Natural killer cell (primary cell): Measurements from ENCODE around the gene PPP2R2C. TPM values are rescaled to one million over a fixed set of nuclear protein-coding genes. Genes with fewer than 3 reads are reported as not detected.

Experiments used
- ATAC-seq, 3 donors: fragments of 150-1000 bp in 2 of 3; fragments of 200-7000 bp in 1 of 3; cut with Tn5 transposase; 1 replicate in 1 of 3; 2 replicates in 2 of 3; pipeline ENCODE4 v1.10.0; 2021; ENCODE audit warnings: mild to moderate bottlenecking in 2 of 3, moderate library complexity in 2 of 3
- DNase-seq, 2 donors: peaks; one replicate each; pipeline versions ENCODE4 v3.0.0 to v3.0.0-alpha.2; 2013 to 2021; ENCODE audit warnings: mixed read lengths in 1 of 2
- H3K27ac ChIP-seq: one replicate; pipeline ENCODE4 v1.5.1; 2013; ENCODE audit warnings: mild to moderate bottlenecking, low read length
- H3K27me3 ChIP-seq: one replicate; pipeline ENCODE4 v1.6.1; 2013; ENCODE audit warnings: low read length; ENCODE audit not compliant: control insufficient read depth, insufficient read depth
- H3K36me3 ChIP-seq: one replicate; pipeline ENCODE4 v1.6.1; 2013; ENCODE audit warnings: low read length; ENCODE audit not compliant: control insufficient read depth, insufficient read depth
- H3K4me1 ChIP-seq: one replicate; pipeline ENCODE4 v1.6.1; 2013; ENCODE audit warnings: low read length; ENCODE audit not compliant: control insufficient read depth, insufficient read depth
- H3K4me3 ChIP-seq: one replicate; pipeline ENCODE4 v1.5.1; 2013; ENCODE audit warnings: low read length
- H3K9me3 ChIP-seq: one replicate; pipeline ENCODE4 v1.6.1; 2013; ENCODE audit warnings: low read length; ENCODE audit not compliant: control insufficient read depth, insufficient read depth
- H3K27ac Mint-ChIP-seq, 2 donors: one replicate each; pipeline ENCODE4 v1.8.0; 2022; ENCODE audit warnings: mild to moderate bottlenecking in 2 of 2, mixed read lengths in 2 of 2, moderate library complexity in 1 of 2
- H3K27me3 Mint-ChIP-seq, 2 donors: one replicate each; pipeline ENCODE4 v1.8.0; 2022; ENCODE audit warnings: low read depth in 2 of 2, mixed read lengths in 2 of 2
- H3K36me3 Mint-ChIP-seq: one replicate; pipeline ENCODE4 v1.8.0; 2022; ENCODE audit warnings: mixed read lengths
- H3K4me1 Mint-ChIP-seq, 2 donors: one replicate each; pipeline ENCODE4 v1.8.0; 2022; ENCODE audit warnings: mixed read lengths in 2 of 2
- H3K4me3 Mint-ChIP-seq: one replicate; pipeline ENCODE4 v1.8.0; 2022; ENCODE audit warnings: mild to moderate bottlenecking, moderate library complexity, mixed read lengths
- H3K9me3 Mint-ChIP-seq, 2 donors: one replicate each; pipeline ENCODE4 v1.8.0; 2022; ENCODE audit warnings: mixed read lengths in 2 of 2
- CTCF ChIP-seq: fragments of 200-600 bp; IDR thresholded peaks from one replicate; pipeline ENCODE4 v1.8.0; 2022; ENCODE audit warnings: antibody characterized with exemption
- WGBS: methylation state at CpG from one replicate; pipeline ENCODE4 v1.1.7; 2013; ENCODE audit warnings: missing lambda C conversion rate; ENCODE audit not compliant: insufficient coverage; 5-methylcytosine and 5-hydroxymethylcytosine counted together
- intact Hi-C: fragments of 100-400 bp; cut with micrococcal nuclease; formaldehyde crosslinking; loops from one replicate; pipeline ENCODE4 v1.14.2; 2022
- total RNA-seq, 4 donors: library from RNA; stranded (reverse); fragments of 120-200 nt in 1 of 4; gene quantifications; one replicate each; pipeline versions ENCODE4 v1.2.3 to v1.2.4, GENCODE V29; 2013 to 2022

Gene PPP2R2C
- total RNA-seq, 3 donors from 2014 or later (not counting 1 experiment from before 2014, with no cell fraction given): not detected

DNA sequence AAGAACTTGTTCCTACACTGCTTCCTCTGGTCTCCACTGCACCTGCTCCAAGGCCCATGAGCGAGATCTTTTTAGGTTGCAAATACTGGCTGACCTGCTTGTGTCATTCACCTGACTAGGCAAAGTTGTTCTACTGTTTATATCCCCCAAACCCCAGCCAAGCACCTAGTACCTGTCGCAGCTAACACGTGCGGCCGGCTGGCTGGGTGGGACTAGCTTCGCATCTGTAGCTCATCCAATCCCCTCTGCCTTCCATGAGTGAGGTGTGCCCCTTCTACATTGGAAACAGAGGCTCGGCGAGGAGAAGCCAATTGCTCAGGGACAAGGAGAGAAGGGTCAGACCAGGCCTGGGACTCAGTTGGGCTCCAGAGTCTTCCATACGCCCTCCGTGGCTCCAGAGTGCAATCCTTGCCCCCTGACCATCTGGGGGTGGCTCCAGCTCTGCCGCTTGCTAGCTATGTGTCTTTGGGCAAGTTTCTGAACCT, 116.3 kb downstream of the PPP2R2C start:
- no peak overlapping the region for H3K4me3 Mint-ChIP-seq
- ATAC-seq: no peak
- Histone ChIP-seq H3K4me3 (no peak overlapping the region), H3K9me3 (no peaks in the 10 kb centered on the region), H3K36me3 (no peaks in the 10 kb centered on the region), H3K4me1 (no peaks in the 10 kb centered on the region), H3K27ac (no peak overlapping the region), H3K27me3 (no peaks in the 10 kb centered on the region)
- intact Hi-C loops: no loop called here
- no peaks in the 10 kb centered on the region for H3K36me3 Mint-ChIP-seq
- no peak for DNase-seq
- no peak overlapping the region for H3K27ac Mint-ChIP-seq
- peaks cover 9 to 12% of the 10 kb centered on the region in 2 donors for H3K27me3 Mint-ChIP-seq
- H3K9me3 Mint-ChIP-seq: no peaks in the 10 kb centered on the region
- 74% methylated on average over 11 of the region's 11 CpGs for whole genome bisulfite sequencing
- H3K4me1 Mint-ChIP-seq: peaks cover 5 to 11% of the 10 kb centered on the region in 2 donors
- TF ChIP-seq CTCF: no peak

DNA sequence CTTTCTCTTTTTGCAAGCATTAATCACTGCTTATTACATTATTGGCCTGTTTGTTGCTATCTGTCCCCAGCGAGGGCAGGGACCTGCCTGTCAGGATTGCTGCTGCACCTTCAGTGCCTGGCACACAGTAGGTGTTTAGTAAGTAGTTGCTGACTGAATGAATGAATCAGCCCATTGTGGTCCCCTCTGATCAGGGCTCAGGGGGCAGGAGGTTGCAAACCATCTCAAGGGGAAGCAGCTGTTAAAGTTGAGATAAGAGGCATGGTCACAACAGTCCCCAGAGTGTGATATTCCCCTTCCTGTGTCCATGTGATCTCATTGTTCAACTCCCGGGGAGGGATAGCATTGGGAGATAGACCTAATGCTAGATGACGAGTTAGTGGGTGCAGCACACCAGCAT, 117.4 kb downstream of the PPP2R2C start:
- H3K27ac ChIP-seq: no peak overlapping the region

DNA sequence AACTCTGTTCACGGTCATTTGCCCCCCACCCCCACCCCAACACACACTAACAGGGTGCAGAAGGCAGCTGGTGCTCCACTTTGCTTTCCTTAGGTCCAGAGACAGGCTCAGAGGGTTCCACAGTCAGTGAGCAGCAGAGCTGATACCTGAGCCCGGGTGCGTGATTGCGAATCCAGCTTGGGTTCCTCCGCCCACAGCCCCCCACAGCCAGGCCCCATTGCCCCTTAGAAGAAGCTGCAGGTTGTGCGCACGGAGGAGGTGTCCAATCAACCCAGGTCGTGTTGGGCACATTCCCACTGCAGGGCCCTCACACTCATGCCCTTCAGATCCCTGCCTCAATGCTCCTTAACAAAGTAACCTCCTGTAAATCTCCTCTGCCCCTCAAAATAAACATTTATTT, 117.8 kb downstream of the PPP2R2C start:
- Histone ChIP-seq H3K9me3 (no peaks in the 10 kb centered on the region), H3K27me3 (no peaks in the 10 kb centered on the region), H3K4me1 (no peaks in the 10 kb centered on the region), H3K36me3 (no peaks in the 10 kb centered on the region), H3K27ac (no peak overlapping the region), H3K4me3 (no peak overlapping the region)
- Mint-ChIP-seq H3K36me3 (no peaks in the 10 kb centered on the region), H3K4me3 (no peak overlapping the region), H3K9me3 (no peaks in the 10 kb centered on the region), H3K4me1 (peaks cover 5 to 17% of the 10 kb centered on the region in 2 donors), H3K27me3 (peaks cover 7% of the 10 kb centered on the region in 2 donors), H3K27ac (no peak overlapping the region)
- intact Hi-C loops: no loop called here
- WGBS: 71% methylated on average over 8 of the region's 8 CpGs
- ATAC-seq: no peak
- no peak for TF ChIP-seq CTCF
- DNase-seq: no peak

More for the DNA sequence above, 117.4 kb downstream of the PPP2R2C start:
- no peaks in the 10 kb centered on the region for H3K27me3 ChIP-seq
- H3K4me1 Mint-ChIP-seq: peaks cover 5 to 14% of the 10 kb centered on the region in 2 donors
- DNase-seq: no peak
- peaks cover 7% of the 10 kb centered on the region in 2 donors for H3K27me3 Mint-ChIP-seq
- H3K36me3 ChIP-seq: no peaks in the 10 kb centered on the region
- no peaks in the 10 kb centered on the region for H3K36me3 Mint-ChIP-seq
- H3K4me3 ChIP-seq: no peak overlapping the region
- WGBS: 92% methylated on average over 1 of the region's 3 CpGs
- intact Hi-C loops: no loop called here
- no peaks in the 10 kb centered on the region for H3K9me3 ChIP-seq
- H3K9me3 Mint-ChIP-seq: no peaks in the 10 kb centered on the region
- no peak for ATAC-seq
- no peak for TF ChIP-seq CTCF
- H3K27ac Mint-ChIP-seq: no peak overlapping the region
- H3K4me1 ChIP-seq: no peaks in the 10 kb centered on the region
- no peak overlapping the region for H3K4me3 Mint-ChIP-seq

DNA sequence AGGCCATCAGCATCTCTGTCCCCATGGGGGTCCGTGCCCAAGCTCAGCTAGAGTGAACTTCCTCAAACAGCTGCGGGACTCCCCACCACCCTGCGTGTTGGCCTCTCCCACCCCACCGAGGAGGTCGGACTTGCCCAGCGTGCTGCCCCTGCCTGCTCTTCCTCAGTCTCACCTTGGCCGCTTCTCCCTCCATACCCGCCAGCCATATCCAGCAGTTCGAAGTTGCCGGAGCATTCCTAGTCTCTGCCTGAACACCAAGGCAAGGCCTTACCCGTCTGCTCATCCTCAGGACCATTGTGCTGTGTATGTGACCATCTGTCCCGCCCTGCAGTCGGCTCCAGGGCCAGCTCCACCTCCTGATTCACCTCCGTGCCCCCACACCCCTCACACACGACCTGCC, 118.3 kb downstream of the PPP2R2C start:
- no peak for TF ChIP-seq CTCF
- intact Hi-C loops: no loop called here
- H3K4me1 ChIP-seq: no peaks in the 10 kb centered on the region
- DNase-seq: no peak
- H3K36me3 Mint-ChIP-seq: no peaks in the 10 kb centered on the region
- no peak for ATAC-seq
- no peaks in the 10 kb centered on the region for H3K27me3 ChIP-seq
- no peaks in the 10 kb centered on the region for H3K9me3 Mint-ChIP-seq
- no peak overlapping the region for H3K4me3 ChIP-seq
- no peak overlapping the region for H3K4me3 Mint-ChIP-seq
- H3K27ac Mint-ChIP-seq: no peak overlapping the region
- H3K36me3 ChIP-seq: no peaks in the 10 kb centered on the region
- no peak overlapping the region for H3K27ac ChIP-seq
- peaks cover 7 to 8% of the 10 kb centered on the region in 2 donors for H3K27me3 Mint-ChIP-seq
- 55% methylated on average over 15 of the region's 15 CpGs for WGBS
- H3K4me1 Mint-ChIP-seq: peaks cover 5 to 17% of the 10 kb centered on the region in 2 donors
- H3K9me3 ChIP-seq: no peaks in the 10 kb centered on the region
